Parathyroid adenoma (tissue), 2 donors: ENCODE measurements around the gene MTX1.

Experiments used
- H2AFZ ChIP-seq: fragments of 300-600 bp; sonication (generic); one replicate; pipeline ENCODE4 v1.7.0; 2017; ENCODE audit warnings: antibody characterized with exemption, mild to moderate bottlenecking
- H3K27ac ChIP-seq: fragments of 300-600 bp; sonication (generic); one replicate; pipeline ENCODE4 v1.7.0; 2017
- H3K27me3 ChIP-seq: fragments of 300-600 bp; sonication (generic); one replicate; pipeline ENCODE4 v1.7.0; 2017; ENCODE audit warnings: low read length; ENCODE audit not compliant: control insufficient read depth, insufficient read depth
- H3K36me3 ChIP-seq: fragments of 300-600 bp; sonication (generic); one replicate; pipeline ENCODE4 v1.7.0; 2017; ENCODE audit warnings: low read length; ENCODE audit not compliant: control insufficient read depth, insufficient read depth
- H3K4me1 ChIP-seq: fragments of 300-600 bp; sonication (generic); one replicate; pipeline ENCODE4 v1.7.0; 2017; ENCODE audit warnings: control low read depth
- H3K4me2 ChIP-seq: fragments of 300-600 bp; sonication (generic); one replicate; pipeline ENCODE4 v1.7.0; 2017; ENCODE audit warnings: low read length
- H3K4me3 ChIP-seq: fragments of 300-600 bp; sonication (generic); one replicate; pipeline ENCODE4 v1.7.0; 2017; ENCODE audit warnings: low read depth, low read length
- H3K79me2 ChIP-seq: fragments of 300-600 bp; sonication (generic); one replicate; pipeline ENCODE4 v1.7.0; 2017; ENCODE audit warnings: control low read depth
- H3K9ac ChIP-seq: fragments of 300-600 bp; sonication (generic); one replicate; pipeline ENCODE4 v1.7.0; 2017; ENCODE audit warnings: mild to moderate bottlenecking
- H3K9me3 ChIP-seq: fragments of 300-600 bp; sonication (generic); one replicate; pipeline ENCODE4 v1.7.0; 2017; ENCODE audit warnings: low read length; ENCODE audit not compliant: control insufficient read depth
- CTCF ChIP-seq: fragments of 300-600 bp; sonication (generic); IDR thresholded peaks from one replicate; pipeline ENCODE4 v1.7.0; 2017; ENCODE audit warnings: antibody characterized with exemption, mild to moderate bottlenecking
- donor health status: primary hyperparathyroidism.

The MTX1 gene

DNA sequence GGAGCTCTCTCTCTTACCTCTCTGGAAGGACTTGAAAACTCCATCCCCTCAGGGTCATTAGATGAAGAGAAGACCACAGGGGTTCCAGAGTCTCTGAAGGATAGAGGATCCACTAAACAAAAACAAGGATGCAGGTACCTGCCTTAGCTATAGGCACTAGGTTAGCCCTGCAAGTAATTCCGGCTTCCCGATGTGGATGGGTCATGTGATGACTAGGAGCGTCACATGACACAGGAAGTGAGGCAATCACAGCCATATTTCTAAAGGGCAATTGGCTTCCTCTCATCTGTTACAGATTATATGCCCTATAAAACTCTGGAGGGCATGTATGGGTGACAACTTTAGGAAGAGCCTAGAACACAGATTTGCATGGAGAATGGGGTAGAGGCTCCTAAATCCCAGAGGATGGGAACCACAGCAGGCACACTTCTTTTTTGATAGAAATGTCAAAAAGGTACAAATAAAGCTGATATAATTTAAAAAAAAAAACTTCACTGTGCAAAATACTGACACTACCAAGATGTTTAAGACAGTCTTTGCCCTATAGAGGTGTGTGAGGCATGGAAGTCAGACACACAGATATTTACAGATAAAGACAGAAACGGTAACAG lies 32.7 kb downstream of the MTX1 start:
- Histone ChIP-seq H3K27ac (no peak overlapping the region), H3K9me3 (no peaks in the 10 kb centered on the region), H3K27me3 (no peaks in the 10 kb centered on the region), H3K4me1 (no peaks in the 10 kb centered on the region), H3K4me2 (peak overlapping the region; percentile 49), H3K36me3 (no peaks in the 10 kb centered on the region), H3K79me2 (peaks cover 4% of the 10 kb centered on the region), H3K4me3 (peak overlapping the region; percentile 43), H2AFZ (peak overlapping the region; percentile 63), H3K9ac (no peak overlapping the region)
- no peak for TF ChIP-seq CTCF

DNA sequence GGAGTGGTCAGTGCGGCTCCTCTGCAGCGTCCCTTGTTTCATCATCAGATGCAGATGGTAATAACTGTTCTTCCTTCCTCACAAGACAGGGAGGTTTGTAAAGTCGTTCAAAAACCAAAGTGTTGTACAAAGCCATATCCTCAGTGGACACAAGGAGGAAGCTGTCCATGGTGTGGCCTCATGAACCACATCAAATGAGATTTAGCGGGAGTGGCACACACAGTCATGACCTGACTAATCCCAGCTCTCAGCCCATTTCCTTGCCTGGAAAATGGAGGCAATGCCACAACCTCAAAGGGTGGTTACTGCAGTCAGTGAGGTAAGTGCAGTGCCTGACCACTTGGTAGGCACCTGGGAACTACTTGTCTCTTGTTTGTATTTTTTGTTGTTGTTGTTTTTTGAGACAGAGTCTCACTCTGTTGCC lies 33.4 kb downstream of the MTX1 start:
- Histone ChIP-seq H3K79me2 (peaks cover 4% of the 10 kb centered on the region), H3K4me3 (no peak overlapping the region), H3K9ac (no peak overlapping the region), H3K27me3 (no peaks in the 10 kb centered on the region), H3K4me1 (no peaks in the 10 kb centered on the region), H3K27ac (no peak overlapping the region), H3K9me3 (no peaks in the 10 kb centered on the region), H3K36me3 (no peaks in the 10 kb centered on the region), H3K4me2 (no peak overlapping the region), H2AFZ (no peak overlapping the region)
- no peak for TF ChIP-seq CTCF

DNA sequence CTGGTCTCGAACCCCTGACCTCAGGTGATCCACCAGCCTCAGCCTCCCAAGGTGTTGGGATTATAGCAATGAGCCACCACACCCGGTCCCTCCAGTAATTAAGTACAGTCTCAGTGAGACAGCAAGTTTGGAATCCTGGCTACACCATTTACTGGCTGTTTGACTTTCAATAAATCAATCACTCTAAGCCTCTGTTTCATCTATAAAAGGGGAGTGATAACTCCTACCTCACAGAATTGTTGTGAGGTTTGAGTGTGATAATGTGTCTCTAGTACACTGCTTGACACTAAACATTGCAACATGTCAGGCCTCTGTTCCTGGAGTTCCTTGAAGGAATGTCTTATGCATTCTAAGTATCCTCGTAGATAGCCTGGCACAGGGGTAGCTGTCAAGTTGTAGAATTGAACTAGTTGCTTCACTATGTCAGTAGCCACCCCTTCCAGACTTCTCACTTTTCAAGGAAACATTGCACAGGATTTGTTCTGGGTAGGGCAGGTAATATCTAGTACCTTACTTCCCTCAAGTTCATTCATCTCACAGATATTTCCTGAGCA lies 34.4 kb downstream of the MTX1 start:
- H3K4me3 ChIP-seq, result peak overlapping the region; percentile 61
- peak overlapping the region; percentile 80 for H3K4me2 ChIP-seq
- no peak overlapping the region for H2AFZ ChIP-seq
- no peaks in the 10 kb centered on the region for H3K36me3 ChIP-seq
- no peaks in the 10 kb centered on the region for H3K9me3 ChIP-seq
- no peaks in the 10 kb centered on the region for H3K4me1 ChIP-seq
- H3K79me2 ChIP-seq, result peaks cover 4% of the 10 kb centered on the region
- H3K27me3 ChIP-seq, result no peaks in the 10 kb centered on the region
- no peak overlapping the region for H3K9ac ChIP-seq
- H3K27ac ChIP-seq, result peak overlapping the region; percentile 91
- TF ChIP-seq CTCF, result no peak

- H3K9ac ChIP-seq, result no peak overlapping the region
- peak overlapping the region; percentile 78 for H2AFZ ChIP-seq
- H3K4me3 ChIP-seq, result peak overlapping the region; percentile 61
- peak overlapping the region; percentile 91 for H3K27ac ChIP-seq
- TF ChIP-seq CTCF, result peak; percentile 64
- H3K9me3 ChIP-seq, result no peaks in the 10 kb centered on the region
- no peaks in the 10 kb centered on the region for H3K27me3 ChIP-seq
- H3K4me2 ChIP-seq, result peak overlapping the region; percentile 80
- peaks cover 4% of the 10 kb centered on the region for H3K79me2 ChIP-seq
- H3K36me3 ChIP-seq, result no peaks in the 10 kb centered on the region
- H3K4me1 ChIP-seq, result no peaks in the 10 kb centered on the region
Measured at GRCh38 chr1:155244368-155245162, 36.1 kb downstream of the MTX1 start.
